ENCODE results near the gene RALGAPB.

Gene RALGAPB

GRCh38 chr20:38617011-38617829 is 144.6 kb downstream of the RALGAPB start:
- no peaks in the 10 kb centered on the region for H3K27me3 ChIP-seq (replicated peaks; ENCODE audit: control insufficient read depth, insufficient read depth, low read length, poor library complexity, severe bottlenecking)
- H3K36me3 ChIP-seq (ENCODE audit: control insufficient read depth, insufficient read depth, low read length) = no peaks in the 10 kb centered on the region
- no peaks in the 10 kb centered on the region for H3K9me3 ChIP-seq (ENCODE audit: control insufficient read depth, low read length)
- no peak overlapping the region for H3K27ac ChIP-seq (ENCODE audit: insufficient read depth, low read length, poor library complexity, severe bottlenecking)
- no peak for DNase-seq
- no peak overlapping the region for H3K4me3 ChIP-seq (ENCODE audit: insufficient read depth, low read depth, low read length, poor library complexity, severe bottlenecking)
- no peaks in the 10 kb centered on the region for H3K4me1 ChIP-seq (ENCODE audit: control insufficient read depth, insufficient read depth, low read length, poor library complexity, severe bottlenecking)

- no peak for DNase-seq
- no peak overlapping the region for H3K4me3 ChIP-seq (ENCODE audit: insufficient read depth, low read depth, low read length, poor library complexity, severe bottlenecking)
- no peaks in the 10 kb centered on the region for H3K4me1 ChIP-seq (ENCODE audit: control insufficient read depth, insufficient read depth, low read length, poor library complexity, severe bottlenecking)
- no peak overlapping the region for H3K27ac ChIP-seq (ENCODE audit: insufficient read depth, low read length, poor library complexity, severe bottlenecking)
- H3K9me3 ChIP-seq (ENCODE audit: control insufficient read depth, low read length) = no peaks in the 10 kb centered on the region
- no peaks in the 10 kb centered on the region for H3K36me3 ChIP-seq (ENCODE audit: control insufficient read depth, insufficient read depth, low read length)
- H3K27me3 ChIP-seq (replicated peaks; ENCODE audit: control insufficient read depth, insufficient read depth, low read length, poor library complexity, severe bottlenecking) = no peaks in the 10 kb centered on the region
Measured at GRCh38 chr20:38617830-38618196, 145.2 kb downstream of the RALGAPB start.

GRCh38 chr20:38620441-38620840 is 147.8 kb downstream of the RALGAPB start:
- Histone ChIP-seq H3K36me3 (ENCODE audit: control insufficient read depth, insufficient read depth, low read length) (no peaks in the 10 kb centered on the region), H3K27ac (ENCODE audit: insufficient read depth, low read length, poor library complexity, severe bottlenecking) (no peak overlapping the region), H3K27me3 (replicated peaks; ENCODE audit: control insufficient read depth, insufficient read depth, low read length, poor library complexity, severe bottlenecking) (no peaks in the 10 kb centered on the region), H3K4me3 (ENCODE audit: insufficient read depth, low read depth, low read length, poor library complexity, severe bottlenecking) (no peak overlapping the region), H3K4me1 (ENCODE audit: control insufficient read depth, insufficient read depth, low read length, poor library complexity, severe bottlenecking) (no peaks in the 10 kb centered on the region), H3K9me3 (ENCODE audit: control insufficient read depth, low read length) (no peaks in the 10 kb centered on the region)
- no peak for DNase-seq

GRCh38 chr20:38623061-38623460 is 150.4 kb downstream of the RALGAPB start:
- H3K4me1 ChIP-seq (ENCODE audit: control insufficient read depth, insufficient read depth, low read length, poor library complexity, severe bottlenecking) = no peaks in the 10 kb centered on the region
- no peaks in the 10 kb centered on the region for H3K9me3 ChIP-seq (ENCODE audit: control insufficient read depth, low read length)
- H3K4me3 ChIP-seq (ENCODE audit: insufficient read depth, low read depth, low read length, poor library complexity, severe bottlenecking) = no peak overlapping the region
- H3K27me3 ChIP-seq (replicated peaks; ENCODE audit: control insufficient read depth, insufficient read depth, low read length, poor library complexity, severe bottlenecking) = no peaks in the 10 kb centered on the region
- no peak for DNase-seq
- H3K27ac ChIP-seq (ENCODE audit: insufficient read depth, low read length, poor library complexity, severe bottlenecking) = no peak overlapping the region
- H3K36me3 ChIP-seq (ENCODE audit: control insufficient read depth, insufficient read depth, low read length) = no peaks in the 10 kb centered on the region

GRCh38 chr20:38624084-38624483 is 151.4 kb downstream of the RALGAPB start:
- H3K36me3 ChIP-seq (ENCODE audit: control insufficient read depth, insufficient read depth, low read length) = no peaks in the 10 kb centered on the region
- H3K27me3 ChIP-seq (replicated peaks; ENCODE audit: control insufficient read depth, insufficient read depth, low read length, poor library complexity, severe bottlenecking) = no peaks in the 10 kb centered on the region
- no peaks in the 10 kb centered on the region for H3K9me3 ChIP-seq (ENCODE audit: control insufficient read depth, low read length)
- no peak overlapping the region for H3K4me3 ChIP-seq (ENCODE audit: insufficient read depth, low read depth, low read length, poor library complexity, severe bottlenecking)
- H3K4me1 ChIP-seq (ENCODE audit: control insufficient read depth, insufficient read depth, low read length, poor library complexity, severe bottlenecking) = no peaks in the 10 kb centered on the region
- no peak overlapping the region for H3K27ac ChIP-seq (ENCODE audit: insufficient read depth, low read length, poor library complexity, severe bottlenecking)
- DNase-seq = no peak

GRCh38 chr20:38625896-38626295 is 153.3 kb downstream of the RALGAPB start:
- H3K9me3 ChIP-seq (ENCODE audit: control insufficient read depth, low read length) = no peaks in the 10 kb centered on the region
- no peak for DNase-seq
- no peak overlapping the region for H3K27ac ChIP-seq (ENCODE audit: insufficient read depth, low read length, poor library complexity, severe bottlenecking)
- H3K27me3 ChIP-seq (replicated peaks; ENCODE audit: control insufficient read depth, insufficient read depth, low read length, poor library complexity, severe bottlenecking) = no peaks in the 10 kb centered on the region
- no peak overlapping the region for H3K4me3 ChIP-seq (ENCODE audit: insufficient read depth, low read depth, low read length, poor library complexity, severe bottlenecking)
- no peaks in the 10 kb centered on the region for H3K36me3 ChIP-seq (ENCODE audit: control insufficient read depth, insufficient read depth, low read length)
- no peaks in the 10 kb centered on the region for H3K4me1 ChIP-seq (ENCODE audit: control insufficient read depth, insufficient read depth, low read length, poor library complexity, severe bottlenecking)

GRCh38 chr20:38626921-38627659 is 154.4 kb downstream of the RALGAPB start:
- Histone ChIP-seq H3K9me3 (ENCODE audit: control insufficient read depth, low read length) (no peaks in the 10 kb centered on the region), H3K27ac (ENCODE audit: insufficient read depth, low read length, poor library complexity, severe bottlenecking) (no peak overlapping the region), H3K36me3 (ENCODE audit: control insufficient read depth, insufficient read depth, low read length) (no peaks in the 10 kb centered on the region), H3K27me3 (replicated peaks; ENCODE audit: control insufficient read depth, insufficient read depth, low read length, poor library complexity, severe bottlenecking) (no peaks in the 10 kb centered on the region), H3K4me3 (ENCODE audit: insufficient read depth, low read depth, low read length, poor library complexity, severe bottlenecking) (no peak overlapping the region), H3K4me1 (ENCODE audit: control insufficient read depth, insufficient read depth, low read length, poor library complexity, severe bottlenecking) (no peaks in the 10 kb centered on the region)
- DNase-seq = no peak
